Psoas muscle (tissue), 8 donors: ENCODE results near the gene NOLC1. TPM values are rescaled to one million over a fixed set of nuclear protein-coding genes. Genes with fewer than 3 reads are reported as not detected.

Experiments used
- ATAC-seq, 4 donors: fragments of 200-7000 bp; cut with Tn5 transposase; one replicate each; pipeline ENCODE4 v1.9.1; 2020; ENCODE audit warnings: moderate library complexity in 3 of 4, mild to moderate bottlenecking in 2 of 4
- DNase-seq, 2 donors: peaks; one replicate each; pipeline ENCODE4 v3.0.0-alpha.2; 2020
- H3K27ac ChIP-seq: fragments of 200-600 bp; one replicate; pipeline ENCODE4 v1.8.0; 2022
- H3K27me3 ChIP-seq, 3 donors: fragments of 200-600 bp in 1 of 3; one replicate each; pipeline versions ENCODE4 v1.6.1 to v1.8.0; 2013 to 2022; ENCODE audit warnings: low read length in 2 of 3, mild to moderate bottlenecking in 2 of 3, moderate library complexity in 1 of 3; ENCODE audit not compliant: insufficient read depth in 3 of 3
- H3K36me3 ChIP-seq, 2 donors: fragments of 200-600 bp in 1 of 2; one replicate each; pipeline versions ENCODE4 v1.6.1 to v1.8.0; 2013 to 2022; ENCODE audit warnings: low read depth in 1 of 2, mild to moderate bottlenecking in 1 of 2, moderate library complexity in 1 of 2; ENCODE audit not compliant: insufficient read depth in 1 of 2
- H3K4me1 ChIP-seq: fragments of 200-600 bp; one replicate; pipeline ENCODE4 v1.8.0; 2022
- H3K4me3 ChIP-seq: fragments of 200-600 bp; one replicate; pipeline ENCODE4 v1.8.0; 2022; ENCODE audit warnings: mild to moderate bottlenecking
- H3K9me3 ChIP-seq: fragments of 200-600 bp; one replicate; pipeline ENCODE4 v1.8.0; 2022
- CTCF ChIP-seq: fragments of 200-600 bp; IDR thresholded peaks from one replicate; pipeline ENCODE4 v1.8.0; 2022; ENCODE audit warnings: antibody characterized with exemption
- WGBS, 3 donors: extraction: QIAGEN DNeasy Blood & Tissue Kit; methylation state at CpG; one replicate each; pipeline versions ENCODE4 v1.1.6 to v1.1.7; 2013; 5-methylcytosine and 5-hydroxymethylcytosine counted together
- intact Hi-C, 2 donors: fragments of 100-400 bp; cut with DNase I; formaldehyde crosslinking; loops; one replicate each; pipeline versions ENCODE4 v1.11.0 to v1.14.2; 2022
- long read RNA-seq, 2 donors: library from polyadenylated mRNA; unstranded; transcript quantifications; one replicate each; pipeline ENCODE4 v2.0.0, GENCODE V29; 2021
- polyA plus RNA-seq, 3 donors: library from polyadenylated mRNA; stranded (reverse); fragments of 200-250 nt; gene quantifications; one replicate each; pipeline ENCODE4 v1.2.3, GENCODE V29; 2013
- total RNA-seq, 4 donors: library from RNA; stranded (reverse); fragmentation: NEBNext Ultra II Directional in 2 of 4; extraction: Animal tissue kit (Norgen Biotek cat#: 25700) in 2 of 4; gene quantifications; one replicate each; pipeline versions ENCODE4 v1.2.1 to v1.2.4, GENCODE V29; 2021 to 2023
- donor health status: healthy with polysubstance abuse.
- donor health status: DM: no; HTN: no; CAD: no; lungs with moderate emphysema.
- donor health status: Bipolar disorder and iron deficiency.
- donor health status: healthy.
- donor health status: DM: yes; HTN: yes; CAD: no.
- donor health status: DM: no; HTN: no; CAD: no.
- donor health status: DM: no; HTN: no; CAD: no.
- donor health status: DM: yes; HTN: yes; CAD: no.

NOLC1 gene
- total RNA-seq (10 to 100 TPM; 38.7 to 86.1 (median 64.4) TPM), polyA plus RNA-seq (10 to 100 TPM; 25.8 to 77.5 (median 54.1) TPM)
- long read RNA-seq, donor 1, transcript NOLC1-209 (13 exons, 3,932 nt): major isoform, 14 of 49 reads
- long read RNA-seq, donor 1, transcript NOLC1-207 (13 exons, 2,441 nt): minor isoform, 12 of 49 reads
- long read RNA-seq, donor 1, transcript NOLC1-202 (13 exons, 3,967 nt): minor isoform, 5 of 49 reads
- long read RNA-seq, donor 1, partial matches to known transcripts: 12 of 49 reads
- long read RNA-seq, donor 1, other reads (novel, unspliced or antisense): 6 of 49 reads
- long read RNA-seq, donor 2, transcript NOLC1-209 (13 exons, 3,932 nt): minor isoform, 21 of 94 reads
- long read RNA-seq, donor 2, transcript NOLC1-202 (13 exons, 3,967 nt): minor isoform, 5 of 94 reads
- long read RNA-seq, donor 2, transcript NOLC1-207 (13 exons, 2,441 nt): major isoform, 26 of 94 reads
- long read RNA-seq, donor 2, partial matches to known transcripts: 31 of 94 reads
- long read RNA-seq, donor 2, other reads (novel, unspliced or antisense): 11 of 94 reads

DNA sequence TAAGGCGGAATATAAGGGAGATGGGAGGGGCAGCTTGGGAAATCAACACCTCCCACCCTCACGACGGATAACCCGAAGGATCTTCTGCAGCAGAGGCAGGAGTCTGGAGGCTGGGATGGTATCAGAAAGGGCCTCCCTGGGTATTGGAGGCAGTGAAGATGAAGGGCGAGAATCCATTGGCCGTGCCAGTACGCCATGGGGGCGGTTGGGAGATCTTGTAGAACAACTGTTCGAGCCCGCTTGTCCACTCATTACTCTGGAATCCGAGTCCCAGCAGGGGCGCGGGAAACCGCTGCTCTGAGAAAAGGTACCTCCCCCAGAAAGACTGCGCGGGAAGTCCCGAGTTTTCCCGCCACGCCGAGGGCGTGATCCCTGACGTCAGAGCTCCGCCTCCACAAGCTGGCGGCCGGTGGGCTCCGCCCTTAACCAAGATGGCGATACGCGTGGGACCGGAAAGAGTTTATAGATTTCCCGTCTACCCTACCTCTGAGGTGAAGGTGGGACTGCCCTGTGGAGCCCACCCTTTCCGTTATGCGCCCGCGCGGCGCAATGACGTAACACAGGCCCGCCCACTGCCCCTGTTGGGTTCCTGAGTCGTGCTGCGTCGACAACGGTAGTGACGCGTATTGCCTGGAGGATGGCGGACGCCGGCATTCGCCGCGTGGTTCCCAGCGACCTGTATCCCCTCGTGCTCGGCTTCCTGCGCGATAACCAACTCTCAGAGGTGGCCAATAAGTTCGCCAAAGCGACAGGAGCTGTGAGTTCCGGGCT, at the start of gene NOLC1:
NOLC1 (plus strand) TSS at position 616 of the 771 bp plus-strand sequence; CDS start at position 638, 22 bp downstream.
- peaks cover 3 to 69% of the 10 kb centered on the region in 2 donors for H3K36me3 ChIP-seq
- intact Hi-C loops: loop anchor here (2.0 to 5.0 kb wide), 3 partner anchors 17 to 350 kb away; partner anchors contain the start of genes ACTR1A (in 1 of the 2), OGA (in 1 of the 2) and SUFU (in 1 of the 2)
- peak; percentile 98 to 99 for DNase-seq
- no peak for TF ChIP-seq CTCF
- WGBS, 3 donors: 3 to 4% (median 3%) methylated on average over 59 of the region's 59 CpGs
- H3K4me1 ChIP-seq: peaks cover 15% of the 10 kb centered on the region
- no peaks in the 10 kb centered on the region for H3K27me3 ChIP-seq
- peak within 1 kb of the TSS; percentile 95 for H3K27ac ChIP-seq
- H3K9me3 ChIP-seq: no peaks in the 10 kb centered on the region
- peak within 1 kb of the TSS; percentile 82 for H3K4me3 ChIP-seq
- peak; percentile 96 to 98 (median 96) for ATAC-seq

DNA sequence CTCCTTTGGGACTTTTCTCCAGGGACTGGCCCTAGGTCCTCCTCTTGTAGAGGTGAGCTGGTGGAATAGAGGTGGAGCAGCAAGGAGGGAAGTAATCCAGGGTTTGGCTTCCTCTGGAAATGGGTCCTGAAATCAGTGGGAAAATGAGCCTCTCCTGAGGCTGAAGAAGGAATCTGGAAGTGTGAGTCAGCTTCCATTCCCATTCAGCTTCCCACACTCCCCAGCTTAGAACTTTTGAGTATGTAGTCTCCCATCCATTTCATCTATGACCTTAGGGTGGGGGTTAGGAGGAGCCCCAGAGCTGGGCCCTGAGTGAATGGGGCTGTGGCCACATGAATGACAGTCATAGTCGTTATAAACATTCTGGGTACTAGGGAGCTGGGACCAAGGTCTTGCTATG, 49.8 kb upstream of the NOLC1 start:
- TF ChIP-seq CTCF: no peak
- no peak overlapping the region for H3K27ac ChIP-seq
- DNase-seq (no peak), ATAC-seq (no peak)
- no peaks in the 10 kb centered on the region for H3K9me3 ChIP-seq
- H3K36me3 ChIP-seq: peaks cover 0 to 9% of the 10 kb centered on the region in 2 donors
- WGBS, 3 donors: 70 to 91% (median 89%) methylated on average over 1 of the region's 1 CpG
- no peaks in the 10 kb centered on the region for H3K27me3 ChIP-seq
- intact Hi-C loops: no loop called here
- H3K4me3 ChIP-seq: no peak overlapping the region
- H3K4me1 ChIP-seq: no peaks in the 10 kb centered on the region

- DNase-seq (no peak), ATAC-seq (no peak)
- TF ChIP-seq CTCF: no peak
- H3K27ac ChIP-seq: no peak overlapping the region
- WGBS, 3 donors: 78 to 89% (median 79%) methylated on average over 2 of the region's 2 CpGs
- H3K4me3 ChIP-seq: no peak overlapping the region
- no peaks in the 10 kb centered on the region for H3K4me1 ChIP-seq
- no peaks in the 10 kb centered on the region for H3K27me3 ChIP-seq
- H3K9me3 ChIP-seq: no peaks in the 10 kb centered on the region
- intact Hi-C loops: loop anchor here in 1 of 2 donors (5.0 kb wide), 1 partner anchor 35 kb away; no protein-coding TSS in a partner anchor
- peaks cover 6 to 53% of the 10 kb centered on the region in 2 donors for H3K36me3 ChIP-seq
Observed at GRCh38 chr10:102106998-102107397, 45.2 kb upstream of the NOLC1 start.

DNA sequence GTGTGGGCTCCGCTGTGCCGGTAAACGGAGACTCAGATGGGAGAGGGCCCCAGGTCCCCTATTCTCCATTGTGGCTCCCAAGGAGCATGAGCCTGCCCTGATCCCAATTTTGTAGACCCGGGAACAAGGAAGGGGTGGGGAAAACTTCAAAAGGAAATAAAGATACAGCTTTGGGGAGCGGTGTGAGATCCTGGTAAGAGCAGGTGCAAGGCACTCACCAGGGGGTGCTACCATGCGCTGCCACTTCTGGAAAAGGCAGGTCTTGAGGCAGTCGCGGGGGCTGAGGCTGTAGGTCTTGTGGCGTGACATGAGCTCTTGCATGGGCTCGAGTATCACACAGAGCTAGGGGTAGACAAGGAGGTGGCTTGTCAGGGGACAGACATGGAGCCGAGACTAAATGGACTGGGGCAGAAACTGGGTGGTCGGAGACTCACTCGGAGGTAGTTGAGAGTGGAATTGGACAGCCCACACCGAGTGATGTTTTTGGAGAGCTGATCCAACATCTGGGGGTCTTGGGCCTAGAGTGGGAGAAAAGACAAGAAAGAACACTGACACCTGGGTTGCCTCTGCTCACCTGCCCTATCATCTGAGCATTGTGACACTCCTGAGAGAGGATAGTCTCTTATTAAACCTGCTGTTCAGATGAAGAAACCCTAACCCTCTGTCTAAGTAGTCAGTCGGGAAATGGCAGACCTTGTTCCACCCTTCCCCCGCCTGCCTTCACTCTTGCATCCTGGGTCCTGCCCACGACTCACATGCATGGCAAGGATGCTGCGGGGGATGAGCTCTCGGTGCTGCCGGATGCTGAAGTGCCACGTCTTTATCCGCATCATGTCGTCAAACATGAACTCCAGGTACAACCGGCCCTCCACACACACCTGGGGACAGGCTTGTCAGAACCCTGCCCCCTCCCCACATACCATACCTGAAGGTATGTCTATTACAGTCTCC, 42.7 kb upstream of the NOLC1 start:
- intact Hi-C loops: loop anchor here in 1 of 2 donors (5.0 kb wide), 1 partner anchor 37 kb away; no protein-coding TSS in a partner anchor
- TF ChIP-seq CTCF: no peak
- ATAC-seq (no peak), DNase-seq (no peak)
- Histone ChIP-seq H3K27ac (no peak overlapping the region), H3K4me1 (peaks cover 19% of the 10 kb centered on the region), H3K36me3 (peaks cover 6 to 53% of the 10 kb centered on the region in 2 donors), H3K27me3 (no peaks in the 10 kb centered on the region), H3K4me3 (no peak overlapping the region), H3K9me3 (no peaks in the 10 kb centered on the region)
- 89 to 91% (median 89%) methylated on average over 24 of the region's 24 CpGs for WGBS, 3 donors
